HepG2 (cell line): ENCODE measurements around the gene BTBD3. TPM values are rescaled to one million over a fixed set of nuclear protein-coding genes. Genes with fewer than 3 reads are reported as not detected.

Experiments used
- ATAC-seq: fragments of 200-7000 bp; cut with Tn5 transposase; 3 replicates; pipeline ENCODE4 v1.9.1; 2020; ENCODE audit warnings: mild to moderate bottlenecking, moderate library complexity
- BruUV-seq: library from RNA; stranded (reverse); fragments of 400-500 nt; replicated peaks from 2 replicates; lab custom pipeline; 2021; lab: Mats Ljungman, UMichigan
- CTCF ChIA-PET: fragments of 300-600 bp; formaldehyde crosslinking; extraction: SDS; loops from one replicate; lab custom pipeline; 2021; ENCODE audit warnings: low total read pairs, inconsistent platforms, low intra/inter-chr PET ratio; lab: Yijun Ruan, JAX
- POLR2A ChIA-PET: fragments of 350-600 bp; sonication (Branson Sonifier 250); formaldehyde crosslinking; loops from one replicate; lab custom pipeline; 2020; ENCODE audit warnings: antibody characterized with exemption, inconsistent platforms; lab: Yijun Ruan, JAX
- DNase-seq: peaks from one replicate; pipeline ENCODE4 v3.0.0-alpha.2; 2015; ENCODE audit warnings: low spot score
- FAIRE-seq: peaks from 3 replicates; lab custom pipeline; 2011; peaks lifted over from hg19 to GRCh38; lab: Jason Lieb, UNC
- H2AFZ ChIP-seq: one replicate; pipeline ENCODE4 v1.6.1; 2011; ENCODE audit warnings: low read length, inconsistent platforms
- H3K27ac ChIP-seq: fragments of 300-600 bp; 3 replicates; pipeline ENCODE4 v1.8.0; 2011; ENCODE audit warnings: mixed run types, mild to moderate bottlenecking, mixed read lengths, low read length, inconsistent platforms; ENCODE audit not compliant: insufficient read depth; ENCODE audit errors: extremely low read length
- H3K27me3 ChIP-seq, 2 experiments: fragments of 200-600 bp in 1 of 2; 2 replicates in 1 of 2; 3 replicates in 1 of 2; pipeline versions ENCODE4 v1.6.0 to v1.8.0; 2011; ENCODE audit warnings: low read length in 2 of 2, mild to moderate bottlenecking in 2 of 2, moderate library complexity in 2 of 2, inconsistent platforms in 1 of 2; ENCODE audit not compliant: insufficient read depth in 2 of 2, control insufficient read depth in 1 of 2
- H3K36me3 ChIP-seq, 2 experiments: fragments of 200-600 bp in 1 of 2; replicated peaks in 1 of 2; 2 replicates in 1 of 2; 3 replicates in 1 of 2; pipeline versions ENCODE4 v1.5.1 to v1.8.0; 2011; ENCODE audit warnings: low read length in 2 of 2, inconsistent platforms in 1 of 2; ENCODE audit not compliant: insufficient read depth in 2 of 2, control insufficient read depth in 1 of 2
- H3K4me1 ChIP-seq: 2 replicates; pipeline ENCODE4 v1.5.1; 2012; ENCODE audit warnings: low read length, inconsistent platforms; ENCODE audit not compliant: insufficient read depth
- H3K4me2 ChIP-seq: 2 replicates; pipeline ENCODE4 v1.6.0; 2011; ENCODE audit warnings: low read depth, low read length, inconsistent platforms
- H3K4me3 ChIP-seq, 3 experiments: fragments of 200-600 bp in 1 of 3; sonication (generic), shearing (Covaris generic) in 1 of 3; replicated peaks in 1 of 3; 2 replicates each; pipeline ENCODE4 v1.5.1; 2011 to 2016; ENCODE audit warnings: low read length in 3 of 3, inconsistent platforms in 2 of 3, low read depth in 2 of 3, mild to moderate bottlenecking in 2 of 3, control low read depth in 1 of 3, mixed read lengths in 1 of 3; ENCODE audit not compliant: insufficient read depth in 1 of 3
- H3K79me2 ChIP-seq: one replicate; pipeline ENCODE4 v1.6.1; 2011; ENCODE audit warnings: low read length, inconsistent platforms; ENCODE audit not compliant: insufficient read depth
- H3K9ac ChIP-seq: 2 replicates; pipeline ENCODE4 v1.6.0; 2011; ENCODE audit warnings: mild to moderate bottlenecking, low read depth, low read length, inconsistent platforms; ENCODE audit not compliant: insufficient read depth
- H3K9me3 ChIP-seq: 2 replicates; pipeline ENCODE4 v1.5.1; 2012; ENCODE audit warnings: mild to moderate bottlenecking, low read length
- H4K20me1 ChIP-seq: 2 replicates; pipeline ENCODE4 v1.6.0; 2011; ENCODE audit warnings: inconsistent platforms, mild to moderate bottlenecking, low read length, moderate library complexity; ENCODE audit not compliant: insufficient read depth
- CBX2 ChIP-seq, 2 experiments: fragments of 200-600 bp in 1 of 2; sonication (generic); formaldehyde crosslinking in 1 of 2; IDR thresholded peaks; 2 replicates each; pipeline versions ENCODE4 v1.7.0 to v1.8.1; 2018 to 2022; ENCODE audit warnings: low read depth in 2 of 2, low read length in 1 of 2, mild to moderate bottlenecking in 1 of 2, missing genetic modification reagents in 1 of 2
- ELF4 ChIP-seq: sonication (generic); formaldehyde crosslinking; IDR thresholded peaks from 2 replicates; pipeline ENCODE4 v1.5.0; 2020; ENCODE audit warnings: missing genetic modification reagents, mild to moderate bottlenecking, moderate library complexity, borderline replicate concordance
- ESRRA ChIP-seq: sonication (generic); formaldehyde crosslinking; IDR thresholded peaks from 2 replicates; pipeline ENCODE4 v1.5.1; 2020; ENCODE audit warnings: mild to moderate bottlenecking, low read depth, missing genetic modification reagents
- HOXA5 ChIP-seq: sonication (generic); formaldehyde crosslinking; IDR thresholded peaks from 2 replicates; pipeline ENCODE4 v1.4.0; 2020; ENCODE audit warnings: missing genetic modification reagents
- ISX ChIP-seq: sonication (generic); formaldehyde crosslinking; conservative IDR thresholded peaks from 2 replicates; pipeline ENCODE4 v1.5.0; 2020; ENCODE audit warnings: missing genetic modification reagents
- JUN ChIP-seq: sonication (generic); formaldehyde crosslinking; IDR thresholded peaks from 2 replicates; pipeline ENCODE4 v1.4.0; 2020; ENCODE audit warnings: mild to moderate bottlenecking, missing genetic modification reagents
- NFRKB ChIP-seq: fragments of 450-650 bp; IDR thresholded peaks from 2 replicates; pipeline ENCODE4 v1.6.1; 2017
- PAF1 ChIP-seq: IDR thresholded peaks from 2 replicates; pipeline ENCODE4 v1.6.1; 2016; ENCODE audit warnings: missing genetic modification reagents, missing compliant biosample characterization
- TBX3 ChIP-seq: fragments of 450-650 bp; IDR thresholded peaks from 2 replicates; pipeline ENCODE4 v1.6.1; 2017; ENCODE audit warnings: antibody characterized with exemption, mild to moderate bottlenecking, inconsistent platforms, borderline replicate concordance
- ZFX ChIP-seq: sonication (generic); formaldehyde crosslinking; IDR thresholded peaks from 2 replicates; pipeline ENCODE4 v1.4.0; 2020; ENCODE audit warnings: mild to moderate bottlenecking, low read depth, missing genetic modification reagents, moderate library complexity
- ZNF17 ChIP-seq: sonication (generic); formaldehyde crosslinking; IDR thresholded peaks from 2 replicates; pipeline ENCODE4 v1.5.0; 2020; ENCODE audit warnings: mild to moderate bottlenecking, missing genetic modification reagents
- ZNF33B ChIP-seq: sonication (generic); formaldehyde crosslinking; IDR thresholded peaks from 2 replicates; pipeline ENCODE4 v1.5.1; 2020; ENCODE audit warnings: mild to moderate bottlenecking, missing genetic modification reagents
- ZNF382 ChIP-seq: sonication (generic); formaldehyde crosslinking; IDR thresholded peaks from 2 replicates; pipeline ENCODE4 v1.5.0; 2020; ENCODE audit warnings: missing genetic modification reagents, mild to moderate bottlenecking, borderline replicate concordance
- ZNF484 ChIP-seq: sonication (generic); formaldehyde crosslinking; IDR thresholded peaks from 2 replicates; pipeline ENCODE4 v1.5.1; 2020; ENCODE audit warnings: mild to moderate bottlenecking, low read depth, missing genetic modification reagents, borderline replicate concordance
- ZNF607 ChIP-seq: sonication (generic); formaldehyde crosslinking; IDR thresholded peaks from 2 replicates; pipeline ENCODE4 v1.5.1; 2020; ENCODE audit warnings: missing genetic modification reagents, mild to moderate bottlenecking, borderline replicate concordance
- ZNF891 ChIP-seq: sonication (generic); formaldehyde crosslinking; IDR thresholded peaks from 2 replicates; pipeline ENCODE4 v1.5.0; 2020; ENCODE audit warnings: mild to moderate bottlenecking, missing genetic modification reagents
- WGBS: methylation state at CpG from one replicate; pipeline ENCODE4 v1.1.6; 2017; ENCODE audit warnings: low lambda C conversion rate; 5-methylcytosine and 5-hydroxymethylcytosine counted together
- in situ Hi-C: cut with HindIII; loops from 2 replicates; pipeline ENCODE4 v1.10.0; 2017; ENCODE audit warnings: low pct_unique_long_range_greater_than_20kb; ENCODE audit not compliant: extremely low pct_ligation_motif_present
- intact Hi-C: fragments of 100-400 bp; cut with micrococcal nuclease; formaldehyde crosslinking; loops from one replicate; pipeline ENCODE4 v1.10.0; 2022; ENCODE audit not compliant: unreplicated experiment
- polyA plus RNA-seq, 8 experiments: library from polyadenylated mRNA; depleted of rRNA in 3 of 8; stranded (reverse) in 7 of 8; unstranded in 1 of 8; fragments of >200 nt; fragmentation: Illumina TruSeq in 4 of 8; extraction: Trizol in 4 of 8; gene quantifications; 2 replicates each; pipeline versions ENCODE4 v1.2.1 to v1.2.3, GENCODE V29; 2011 to 2016; ENCODE audit warnings: low read depth in 4 of 8, missing spikeins in 1 of 8, mixed read lengths in 1 of 8; ENCODE audit not compliant: insufficient read depth in 1 of 8
- total RNA-seq, 5 experiments: library from RNA; depleted of rRNA; stranded (reverse); fragments of >200 nt; fragmentation: Illumina TruSeq; extraction: Trizol; gene quantifications; 2 replicates each; pipeline ENCODE4 v1.2.3, GENCODE V29; 2016; ENCODE audit warnings: low read depth in 1 of 5
- TF ChIP-seq, protein P1 (sequence below): sonication (generic); formaldehyde crosslinking; IDR thresholded peaks from 2 replicates; pipeline ENCODE4 v1.4.0; 2020; ENCODE audit warnings: missing genetic modification reagents
- TF ChIP-seq, protein P2 (sequence below): sonication (generic); formaldehyde crosslinking; IDR thresholded peaks from 2 replicates; pipeline ENCODE4 v1.8.0; 2022; ENCODE audit warnings: missing genetic modification reagents, low read depth, mild to moderate bottlenecking, borderline replicate concordance

BTBD3 gene
- total and polyA plus RNA-seq, 2 of the 13 experiments (the other 11 are each of a cell fraction or from before 2014, with no cell fraction given), result 32.2 to 41.8 TPM

DNA sequence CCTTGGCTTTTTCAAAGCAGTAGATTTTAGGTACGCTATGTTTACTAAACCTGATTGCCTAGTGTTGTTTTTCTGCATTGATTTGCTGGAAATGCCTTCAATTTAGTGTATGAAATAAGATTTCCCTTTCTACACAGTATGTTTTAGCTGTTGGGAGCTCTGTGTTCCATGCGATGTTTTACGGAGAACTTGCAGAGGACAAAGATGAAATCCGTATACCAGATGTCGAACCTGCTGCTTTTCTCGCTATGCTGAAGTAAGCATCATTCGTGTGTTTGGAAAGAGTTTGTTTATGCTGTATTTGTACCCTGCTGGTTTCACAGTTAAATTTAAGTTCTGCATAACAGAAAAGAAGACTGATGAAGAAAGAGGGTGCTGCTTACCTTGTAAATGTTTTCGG, 1.9 kb downstream of the BTBD3 start:
- Histone ChIP-seq H3K79me2 (peaks cover 32% of the 10 kb centered on the region), H3K9me3 (no peaks in the 10 kb centered on the region), H3K36me3 (peaks cover 8 to 23% of the 10 kb centered on the region in 2 experiments; a peak in 3 of 5 replicates), H4K20me1 (no peaks in the 10 kb centered on the region), H3K4me2 (no peak overlapping the region), H3K9ac (no peak overlapping the region), H3K4me3 (no peak overlapping the region), H2AFZ (no peak overlapping the region), H3K4me1 (no peaks in the 10 kb centered on the region), H3K27me3 (no peaks in the 10 kb centered on the region), H3K27ac (no peak overlapping the region)
- intact Hi-C loops, result no loop called here
- FAIRE-seq (no peak), ATAC-seq (no peak), DNase-seq (no peak)
- 98% methylated on average over 8 of the region's 8 CpGs for WGBS
- ChIA-PET POLR2A (no interaction called here), CTCF (no interaction called here)
- in situ Hi-C loops, result no loop called here
- BruUV-seq, result no TSS peak
- TF ChIP-seq ZNF607 (CRISPR knock-in tag) (no peak), ZNF891 (CRISPR knock-in tag) (no peak), ZNF33B (CRISPR knock-in tag) (no peak), ZNF17 (CRISPR knock-in tag) (no peak), ESRRA (CRISPR knock-in tag) (no peak), JUN (CRISPR knock-in tag) (no peak), ELF4 (CRISPR knock-in tag) (no peak), ZNF484 (CRISPR knock-in tag) (no peak), PAF1 (CRISPR knock-in tag) (no peak), HOXA5 (CRISPR knock-in tag) (no peak), ZFX (CRISPR knock-in tag) (no peak), ZNF382 (CRISPR knock-in tag) (no peak), ISX (CRISPR knock-in tag) (no peak), CBX2 (IDR thresholded peaks at IDR 0.05; ENCODE audit: low read depth, low read length) (no peak), CBX2 (CRISPR knock-in tag; IDR thresholded peaks at IDR 0.05; ENCODE audit: low read depth) (no peak), NFRKB (no peak), TBX3 (no peak)
- TF ChIP-seq, protein P1, sequence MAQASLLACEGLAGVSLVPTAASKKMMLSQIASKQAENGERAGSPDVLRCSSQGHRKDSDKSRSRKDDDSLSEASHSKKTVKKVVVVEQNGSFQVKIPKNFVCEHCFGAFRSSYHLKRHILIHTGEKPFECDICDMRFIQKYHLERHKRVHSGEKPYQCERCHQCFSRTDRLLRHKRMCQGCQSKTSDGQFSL, result no peak
- TF ChIP-seq, protein P2, sequence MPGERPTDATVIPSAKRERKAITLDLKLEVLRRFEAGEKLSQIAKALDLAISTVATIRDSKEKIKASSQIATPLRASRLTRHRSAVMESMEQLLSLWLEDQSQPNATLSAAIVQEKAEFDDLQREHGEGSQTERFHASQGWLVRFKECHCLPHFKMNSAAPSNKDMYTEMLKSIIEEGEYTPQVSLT (CRISPR knock-in tag), result no peak
